HepG2 (cell line): ENCODE data around the gene ACTA2. TPM values are rescaled to one million over a fixed set of nuclear protein-coding genes. Genes with fewer than 3 reads are reported as not detected.

Experiments
- AHR ChIP-seq: IDR thresholded peaks from 2 replicates; pipeline ENCODE4 v1.6.1; 2018; ENCODE audit warnings: missing genetic modification reagents, missing compliant biosample characterization
- BCL6 ChIP-seq: IDR thresholded peaks from 2 replicates; pipeline ENCODE4 v1.6.1; 2016; ENCODE audit warnings: missing genetic modification reagents, missing compliant biosample characterization
- CHD2 ChIP-seq: IDR thresholded peaks from 2 replicates; pipeline ENCODE4 v1.6.1; 2011; ENCODE audit warnings: low read depth, low read length, improper control_type of control experiment
- CTCF ChIP-seq: sonication (generic); formaldehyde crosslinking; IDR thresholded peaks from 2 replicates; pipeline ENCODE4 v1.5.0; 2020; ENCODE audit warnings: mild to moderate bottlenecking, missing genetic modification reagents, moderate library complexity
- FOSL1 ChIP-seq: sonication (generic); formaldehyde crosslinking; IDR thresholded peaks from 2 replicates; pipeline ENCODE4 v1.9.0; 2021; ENCODE audit warnings: missing genetic modification reagents, borderline replicate concordance
- GMEB1 ChIP-seq: sonication (generic); formaldehyde crosslinking; IDR thresholded peaks from 2 replicates; pipeline ENCODE4 v1.5.1; 2020; ENCODE audit warnings: missing genetic modification reagents, mild to moderate bottlenecking, borderline replicate concordance
- HNRNPL ChIP-seq: fragments of 200-400 bp; formaldehyde crosslinking; IDR thresholded peaks from 2 replicates; pipeline ENCODE4 v1.6.1; 2017; ENCODE audit warnings: mild to moderate bottlenecking, low read depth, low read length
- KDM4B ChIP-seq: sonication (generic); formaldehyde crosslinking; IDR thresholded peaks from 2 replicates; pipeline ENCODE4 v1.4.0; 2020; ENCODE audit warnings: missing genetic modification reagents
- KDM5A ChIP-seq: fragments of 200-600 bp; sonication (generic); IDR thresholded peaks from 2 replicates; pipeline ENCODE4 v1.7.0; 2018; ENCODE audit warnings: antibody characterized with exemption, mild to moderate bottlenecking, low read length, borderline replicate concordance
- MYC ChIP-seq: sonication (generic); formaldehyde crosslinking; IDR thresholded peaks from 2 replicates; pipeline ENCODE4 v1.9.0; 2021; ENCODE audit warnings: missing genetic modification reagents, borderline replicate concordance
- PLSCR1 ChIP-seq: sonication (generic); formaldehyde crosslinking; IDR thresholded peaks from 2 replicates; pipeline ENCODE4 v1.5.0; 2020; ENCODE audit warnings: missing genetic modification reagents, mild to moderate bottlenecking, borderline replicate concordance
- RNF2 ChIP-seq: fragments of 450-650 bp; conservative IDR thresholded peaks from 2 replicates; pipeline ENCODE4 v1.6.1; 2016; ENCODE audit warnings: low read depth
- SALL2 ChIP-seq: sonication (generic); formaldehyde crosslinking; IDR thresholded peaks from 2 replicates; pipeline ENCODE4 v1.8.1; 2023; ENCODE audit warnings: mild to moderate bottlenecking, missing genetic modification reagents, inconsistent platforms
- SNAPC2 ChIP-seq: sonication (generic); formaldehyde crosslinking; IDR thresholded peaks from 2 replicates; pipeline ENCODE4 v1.8.1; 2022; ENCODE audit warnings: mild to moderate bottlenecking, missing genetic modification reagents
- TCF12 ChIP-seq, 2 experiments: fragments of 450-650 bp in 1 of 2; sonication (generic) in 1 of 2; formaldehyde crosslinking in 1 of 2; IDR thresholded peaks; 2 replicates each; pipeline versions ENCODE4 v1.6.1 to v1.8.0; 2017 to 2022; ENCODE audit warnings: antibody characterized with exemption in 1 of 2, mild to moderate bottlenecking in 1 of 2, missing genetic modification reagents in 1 of 2, moderate library complexity in 1 of 2
- XBP1 ChIP-seq: sonication (generic); formaldehyde crosslinking; IDR thresholded peaks from 2 replicates; pipeline ENCODE4 v1.5.0; 2020; ENCODE audit warnings: missing genetic modification reagents
- ZKSCAN1 ChIP-seq: fragments of 150-350 bp; IDR thresholded peaks from 2 replicates; pipeline ENCODE4 v1.6.1; 2014; ENCODE audit warnings: low read length
- ZNF510 ChIP-seq: sonication (generic); formaldehyde crosslinking; IDR thresholded peaks from 2 replicates; pipeline ENCODE4 v1.4.0; 2020; ENCODE audit warnings: low read depth, mild to moderate bottlenecking, missing genetic modification reagents
- ZNF547 ChIP-seq: sonication (generic); formaldehyde crosslinking; IDR thresholded peaks from 2 replicates; pipeline ENCODE4 v1.5.1; 2020; ENCODE audit warnings: mild to moderate bottlenecking, missing genetic modification reagents
- ZNF558 ChIP-seq: sonication (generic); formaldehyde crosslinking; IDR thresholded peaks from 2 replicates; pipeline ENCODE4 v1.9.0; 2022; ENCODE audit warnings: mild to moderate bottlenecking, missing genetic modification reagents, borderline replicate concordance
- ZNF564 ChIP-seq: sonication (generic); formaldehyde crosslinking; IDR thresholded peaks from 2 replicates; pipeline ENCODE4 v1.8.1; 2023; ENCODE audit warnings: mild to moderate bottlenecking, missing genetic modification reagents
- ZNF572 ChIP-seq: sonication (generic); formaldehyde crosslinking; IDR thresholded peaks from 2 replicates; pipeline ENCODE4 v1.5.1; 2020; ENCODE audit warnings: mild to moderate bottlenecking, missing genetic modification reagents
- ZNF652 ChIP-seq: IDR thresholded peaks from 2 replicates; pipeline ENCODE4 v1.6.1; 2016; ENCODE audit warnings: low read depth, borderline replicate concordance
- ZNF720 ChIP-seq: sonication (generic); formaldehyde crosslinking; IDR thresholded peaks from 2 replicates; pipeline ENCODE4 v1.4.0; 2020; ENCODE audit warnings: missing genetic modification reagents
- ZNF841 ChIP-seq: sonication (generic); formaldehyde crosslinking; IDR thresholded peaks from 2 replicates; pipeline ENCODE4 v1.8.1; 2023; ENCODE audit warnings: missing genetic modification reagents, borderline replicate concordance
- ZSCAN22 ChIP-seq: sonication (generic); formaldehyde crosslinking; IDR thresholded peaks from 2 replicates; pipeline ENCODE4 v1.4.0; 2020; ENCODE audit warnings: mild to moderate bottlenecking, missing genetic modification reagents
- ZSCAN31 ChIP-seq: sonication (generic); formaldehyde crosslinking; IDR thresholded peaks from 2 replicates; pipeline ENCODE4 v1.5.0; 2020; ENCODE audit warnings: low read depth, mild to moderate bottlenecking, missing genetic modification reagents
- polyA plus RNA-seq, 8 experiments: library from polyadenylated mRNA; depleted of rRNA in 3 of 8; stranded (reverse) in 7 of 8; unstranded in 1 of 8; fragments of >200 nt; fragmentation: Illumina TruSeq in 4 of 8; extraction: Trizol in 4 of 8; gene quantifications; 2 replicates each; pipeline versions ENCODE4 v1.2.1 to v1.2.3, GENCODE V29; 2011 to 2016; ENCODE audit warnings: low read depth in 4 of 8, missing spikeins in 1 of 8, mixed read lengths in 1 of 8; ENCODE audit not compliant: insufficient read depth in 1 of 8
- total RNA-seq, 5 experiments: library from RNA; depleted of rRNA; stranded (reverse); fragments of >200 nt; fragmentation: Illumina TruSeq; extraction: Trizol; gene quantifications; 2 replicates each; pipeline ENCODE4 v1.2.3, GENCODE V29; 2016; ENCODE audit warnings: low read depth in 1 of 5

Gene ACTA2
- total and polyA plus RNA-seq, 2 of the 13 experiments (the other 11 are each of a cell fraction or from before 2014, with no cell fraction given), result 21.8 to 59.9 TPM

DNA sequence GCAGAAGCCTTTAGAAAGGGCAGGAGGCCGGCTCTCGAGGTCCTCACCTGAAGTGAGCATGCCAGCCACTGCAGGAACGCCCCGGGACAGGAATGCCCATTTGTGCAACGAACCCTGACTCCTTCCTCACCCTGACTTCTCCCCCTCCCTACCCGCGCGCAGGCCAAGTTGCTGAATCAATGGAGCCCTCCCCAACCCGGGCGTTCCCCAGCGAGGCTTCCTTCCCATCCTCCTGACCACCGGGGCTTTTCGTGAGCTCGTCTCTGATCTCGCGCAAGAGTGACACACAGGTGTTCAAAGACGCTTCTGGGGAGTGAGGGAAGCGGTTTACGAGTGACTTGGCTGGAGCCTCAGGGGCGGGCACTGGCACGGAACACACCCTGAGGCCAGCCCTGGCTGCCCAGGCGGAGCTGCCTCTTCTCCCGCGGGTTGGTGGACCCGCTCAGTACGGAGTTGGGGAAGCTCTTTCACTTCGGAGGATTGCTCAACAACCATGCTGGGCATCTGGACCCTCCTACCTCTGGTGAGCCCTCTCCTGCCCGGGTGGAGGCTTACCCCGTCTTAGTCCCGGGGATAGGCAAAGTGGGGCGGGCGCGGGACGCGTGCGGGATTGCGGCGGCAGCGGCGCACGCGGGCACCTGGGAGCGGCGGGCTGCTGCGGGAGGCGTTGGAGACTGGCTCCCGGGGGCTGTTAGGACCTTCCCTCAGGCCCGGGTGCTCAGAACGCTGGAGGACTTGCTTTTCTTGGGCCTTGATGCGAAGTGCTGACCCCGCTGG is 38.0 kb upstream of the ACTA2 start, which contains the start of gene FAS (continued):
- TF ChIP-seq FOSL1 (no peak), SALL2 (no peak), ZSCAN22 (CRISPR knock-in tag) (no peak), ZKSCAN1 (no peak), ZSCAN31 (CRISPR knock-in tag) (no peak), SNAPC2 (CRISPR knock-in tag) (no peak), GMEB1 (CRISPR knock-in tag) (peak; percentile 61; the same call in 1 of the 2 replicates), ZNF510 (CRISPR knock-in tag) (no peak), AHR (CRISPR knock-in tag) (no peak), CHD2 (no peak), ZNF558 (CRISPR knock-in tag) (no peak), TCF12 (IDR thresholded peaks at IDR 0.05) (no peak), TCF12 (CRISPR knock-in tag; IDR thresholded peaks at IDR 0.05) (no peak), CTCF (CRISPR knock-in tag) (no peak), XBP1 (CRISPR knock-in tag) (no peak), ZNF652 (CRISPR knock-in tag) (no peak), ZNF720 (no peak), PLSCR1 (CRISPR knock-in tag) (no peak), ZNF547 (peak; percentile 65; the same call in 1 of the 2 replicates), KDM5A (no peak), KDM4B (CRISPR knock-in tag) (no peak), ZNF841 (no peak), HNRNPL (peak; percentile 86), MYC (CRISPR knock-in tag) (peak; percentile 73; the same call in 1 of the 2 replicates), RNF2 (no peak), ZNF564 (CRISPR knock-in tag) (no peak), BCL6 (CRISPR knock-in tag) (no peak), ZNF572 (CRISPR knock-in tag) (peak; percentile 67)
